ENCODE data around the gene ARVCF. TPM values are rescaled to one million over a fixed set of nuclear protein-coding genes. Genes with fewer than 3 reads are reported as not detected.

The ARVCF gene
- polyA plus RNA-seq, 12 donors = 40.2 to 703 (median 80.3) TPM

DNA sequence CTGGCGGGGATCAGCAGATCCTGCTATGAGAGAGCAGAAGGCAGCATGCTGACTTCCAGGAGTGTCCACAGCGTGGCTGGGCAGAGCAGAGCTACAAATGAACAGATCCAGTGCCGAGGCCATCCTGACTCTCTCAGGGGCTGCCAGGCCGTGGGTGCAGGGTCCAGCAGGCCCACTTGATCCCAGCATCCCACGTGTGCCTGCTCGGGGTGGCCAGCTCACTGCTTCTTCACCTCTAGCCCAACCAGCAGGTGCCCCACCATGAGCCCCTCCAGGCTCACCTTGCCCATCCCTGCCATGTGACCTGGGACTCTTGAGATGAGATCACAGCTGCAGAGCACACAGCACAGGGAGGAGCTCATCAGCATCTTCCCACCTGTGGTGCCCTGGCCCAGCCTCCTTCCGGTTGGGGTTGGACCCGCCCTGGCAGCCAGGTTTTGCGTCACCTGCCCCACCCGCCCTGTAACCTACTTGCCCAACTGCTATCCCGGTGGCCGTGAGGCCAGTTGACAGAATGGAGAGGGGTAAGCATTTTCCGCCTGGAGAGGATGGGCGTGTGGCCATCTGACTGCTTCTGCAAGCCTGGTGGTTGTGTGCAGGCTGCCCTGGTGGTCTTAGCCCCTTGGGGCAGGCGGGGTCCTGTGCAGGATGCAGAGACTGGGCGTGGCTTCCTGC, 15.2 kb upstream of the ARVCF start:
- no peak for DNase-seq

DNA sequence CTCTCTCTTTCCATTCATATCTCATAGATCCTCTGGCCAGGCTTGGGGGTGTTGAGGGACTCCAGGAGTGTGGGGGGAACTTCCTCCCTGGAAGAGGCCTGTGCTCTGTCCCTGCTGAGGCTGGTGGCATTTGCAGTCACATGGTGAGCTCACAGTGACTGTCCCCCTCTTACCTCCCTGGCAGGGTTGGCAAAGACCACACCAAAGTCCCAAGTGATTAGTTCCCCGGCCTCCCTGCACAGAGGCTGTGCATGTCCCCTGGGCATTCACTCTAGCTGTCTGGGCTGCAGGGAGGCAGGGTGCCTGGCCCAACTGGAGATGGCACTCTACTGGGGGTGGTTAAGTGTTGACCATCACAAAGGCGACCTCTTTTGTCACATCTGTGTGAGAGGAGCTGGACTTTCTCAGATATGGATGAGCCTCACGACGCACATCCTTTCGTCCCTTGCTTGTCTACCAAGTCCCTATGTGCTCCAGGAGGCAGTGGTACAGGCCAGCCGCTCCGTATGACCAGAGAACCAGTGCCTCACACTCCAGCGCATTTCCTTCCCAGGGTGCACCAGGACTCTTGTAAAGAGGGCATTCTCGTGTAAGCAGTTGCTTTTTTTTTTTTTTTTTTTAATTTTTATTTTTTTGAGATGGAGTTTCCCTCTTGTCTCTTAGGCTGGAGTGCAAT, 13.1 kb upstream of the ARVCF start:
- DNase-seq = no peak

DNA sequence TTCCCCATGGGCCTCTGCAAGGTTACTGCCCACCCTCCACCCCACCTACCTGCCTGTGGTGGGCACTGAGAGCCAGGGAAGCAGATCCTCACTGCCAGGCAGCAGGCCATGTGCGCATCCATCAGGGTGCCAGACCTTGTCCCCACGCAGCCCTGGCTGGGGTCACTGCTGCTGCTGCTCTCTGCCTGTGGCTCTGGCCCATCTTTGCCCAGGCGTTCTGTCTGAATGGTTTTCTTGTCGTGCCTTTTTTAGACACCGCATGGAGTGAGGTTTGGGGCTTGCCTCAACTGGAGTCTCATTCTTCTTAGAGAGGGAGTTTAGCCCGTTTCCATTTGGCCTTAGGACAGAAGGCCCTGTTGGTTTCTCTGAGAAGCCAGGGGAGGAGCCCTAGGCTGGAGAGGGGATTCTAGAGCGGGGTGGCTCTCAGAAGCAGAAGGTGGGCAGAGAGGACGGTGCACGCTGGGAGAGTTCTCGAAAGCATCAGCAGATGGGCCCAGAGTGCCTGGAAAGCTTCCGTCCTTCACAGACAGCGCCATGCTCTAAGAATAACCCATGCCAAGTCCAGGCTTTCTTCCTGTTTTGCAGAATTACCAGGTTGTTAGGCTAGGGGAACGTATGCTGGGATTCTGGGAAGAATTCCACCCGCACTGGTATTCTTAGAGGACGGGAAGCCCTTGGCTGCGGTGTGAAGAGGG, 12.4 kb upstream of the ARVCF start:
- no peak for DNase-seq

DNA sequence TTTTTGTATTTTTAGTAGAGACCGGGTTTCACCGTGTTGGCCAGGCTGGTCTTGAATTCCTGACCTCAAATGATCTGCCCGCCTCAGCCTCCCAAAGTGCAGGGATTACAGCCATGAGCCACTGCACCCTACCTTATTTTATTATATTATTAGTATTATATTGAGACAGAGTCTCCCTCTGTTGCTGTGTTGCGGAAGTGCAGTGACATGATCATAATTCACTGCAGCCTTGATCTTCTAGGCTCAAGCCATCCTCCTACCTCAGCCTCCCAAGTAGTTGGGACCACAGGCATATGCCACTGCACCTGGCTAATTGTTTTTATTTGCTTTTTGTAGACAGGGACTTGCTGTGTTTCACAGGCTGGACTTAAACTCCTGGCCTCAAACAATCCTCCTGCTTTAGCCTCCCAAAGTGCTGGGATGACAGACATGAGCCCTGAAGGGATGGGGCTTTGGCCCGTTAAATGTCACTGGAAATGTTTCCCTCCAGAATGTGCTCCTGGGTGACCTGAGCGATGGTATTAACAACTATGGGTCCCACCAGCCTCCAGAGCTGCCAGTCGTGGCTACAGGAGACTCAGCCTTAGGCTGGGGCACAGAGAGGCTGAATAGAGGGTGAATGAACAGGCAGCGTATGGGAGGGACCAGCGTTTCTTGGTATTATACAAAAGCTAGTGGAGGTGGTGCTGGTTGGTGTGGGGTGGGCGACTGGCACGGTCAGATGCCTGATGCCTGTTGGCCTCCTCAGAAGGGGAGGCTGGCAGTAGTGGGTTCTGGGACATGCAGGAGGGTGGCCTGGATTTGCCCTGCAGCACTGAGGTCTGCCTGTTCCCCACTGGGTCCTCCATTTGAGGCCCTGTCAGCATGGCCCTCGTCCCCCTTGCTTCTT, 11.6 kb upstream of the ARVCF start:
- no peak for DNase-seq

DNA sequence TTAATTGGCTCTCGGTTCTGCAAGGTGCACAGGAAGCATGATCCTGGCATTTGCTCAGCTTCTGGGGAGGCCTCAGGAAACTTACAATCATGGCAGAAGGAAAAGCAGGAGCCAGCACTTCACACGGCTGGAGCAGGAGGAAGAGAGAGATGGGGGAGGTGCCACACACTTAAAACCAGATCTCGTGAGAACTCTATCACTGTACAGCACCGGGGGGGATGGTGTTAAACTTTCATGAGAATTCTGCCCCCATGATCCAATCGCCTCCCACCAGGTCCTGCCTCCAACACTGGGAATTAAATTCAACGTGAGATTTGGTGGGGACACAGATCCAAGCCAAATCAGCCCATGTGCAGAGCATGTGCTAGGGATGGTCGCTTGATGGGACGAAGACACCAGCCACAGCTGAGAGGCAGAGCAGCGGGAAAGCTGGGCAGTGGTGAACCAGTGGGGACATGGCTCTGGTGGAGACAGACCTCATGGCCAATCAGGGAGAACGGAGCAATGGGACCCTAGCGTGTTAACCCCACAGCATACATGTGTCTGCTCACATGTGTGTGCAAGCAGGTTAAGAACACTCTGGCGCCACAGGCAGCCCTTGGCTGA, 10.5 kb upstream of the ARVCF start:
- DNase-seq = no peak

DNA sequence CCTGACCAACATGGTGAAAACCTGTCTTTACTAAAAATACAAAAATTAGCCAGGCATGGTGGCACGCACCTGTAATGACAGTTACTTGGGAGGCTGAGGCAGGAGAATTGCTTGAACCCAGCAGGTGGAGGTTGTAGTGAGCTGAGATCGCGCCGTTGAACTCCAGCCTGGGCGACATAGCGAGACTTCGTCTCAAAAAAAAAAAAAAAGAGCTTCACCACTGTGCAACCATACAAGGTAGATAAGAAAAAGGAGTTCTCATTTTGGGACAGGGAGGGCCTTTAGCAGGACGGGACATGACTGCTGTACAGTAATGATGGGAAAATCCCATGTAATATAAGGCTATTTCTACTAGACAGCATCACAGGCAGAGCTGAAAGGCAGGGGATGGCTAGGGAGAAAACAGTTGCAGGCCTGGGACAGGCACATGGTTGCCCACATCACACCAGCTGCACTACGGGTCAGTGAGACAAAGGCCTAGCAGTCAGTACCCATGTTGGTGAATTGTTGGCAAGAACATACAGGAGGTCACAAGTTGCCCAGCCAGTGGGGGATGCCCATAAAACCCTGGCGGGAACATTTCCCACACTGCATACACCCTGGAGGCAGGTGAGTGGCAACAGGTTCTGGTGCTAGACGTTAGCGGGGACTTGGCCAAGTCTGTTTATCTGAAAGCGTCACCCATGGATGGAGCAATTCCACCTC, 9.7 kb upstream of the ARVCF start:
- no peak for DNase-seq

DNA sequence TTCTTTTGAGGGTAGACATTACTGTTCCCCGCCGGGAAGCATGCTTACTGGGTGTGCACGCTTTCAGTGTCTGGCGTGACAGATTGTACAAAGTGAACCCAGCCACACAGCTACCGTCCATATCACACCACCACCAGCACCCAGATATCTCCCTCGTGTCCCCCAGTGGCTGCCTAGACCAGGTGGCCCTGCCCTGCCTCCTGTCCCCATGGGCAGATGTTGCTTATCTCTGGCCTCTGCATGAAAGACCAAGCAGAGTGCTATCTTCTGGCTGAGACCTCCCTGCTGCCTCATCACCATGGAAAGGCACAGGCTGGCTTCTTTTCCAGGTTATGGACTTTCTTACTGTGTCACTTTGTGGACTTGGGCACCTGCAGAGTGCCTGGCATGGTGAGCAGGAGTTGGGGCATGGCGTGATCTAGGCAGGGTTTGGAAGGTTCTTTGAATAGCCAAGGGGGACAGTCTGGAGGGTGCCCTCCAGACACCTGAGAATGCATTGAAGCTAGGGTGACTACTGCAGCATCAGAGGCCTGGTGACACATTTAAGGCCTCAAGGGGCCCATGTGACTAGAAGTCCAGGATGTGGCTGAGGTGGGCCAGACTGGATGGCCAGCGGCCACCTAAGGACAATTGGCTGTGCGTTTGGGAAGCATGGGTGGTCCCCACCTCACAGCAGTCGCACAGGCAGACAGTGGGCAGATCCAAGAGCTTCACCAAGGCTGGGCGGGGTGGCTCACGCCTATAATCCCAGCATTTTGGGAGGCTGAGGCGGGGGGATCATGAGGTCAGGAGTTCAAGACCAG, 9.0 kb upstream of the ARVCF start:
- no peak for DNase-seq

DNA sequence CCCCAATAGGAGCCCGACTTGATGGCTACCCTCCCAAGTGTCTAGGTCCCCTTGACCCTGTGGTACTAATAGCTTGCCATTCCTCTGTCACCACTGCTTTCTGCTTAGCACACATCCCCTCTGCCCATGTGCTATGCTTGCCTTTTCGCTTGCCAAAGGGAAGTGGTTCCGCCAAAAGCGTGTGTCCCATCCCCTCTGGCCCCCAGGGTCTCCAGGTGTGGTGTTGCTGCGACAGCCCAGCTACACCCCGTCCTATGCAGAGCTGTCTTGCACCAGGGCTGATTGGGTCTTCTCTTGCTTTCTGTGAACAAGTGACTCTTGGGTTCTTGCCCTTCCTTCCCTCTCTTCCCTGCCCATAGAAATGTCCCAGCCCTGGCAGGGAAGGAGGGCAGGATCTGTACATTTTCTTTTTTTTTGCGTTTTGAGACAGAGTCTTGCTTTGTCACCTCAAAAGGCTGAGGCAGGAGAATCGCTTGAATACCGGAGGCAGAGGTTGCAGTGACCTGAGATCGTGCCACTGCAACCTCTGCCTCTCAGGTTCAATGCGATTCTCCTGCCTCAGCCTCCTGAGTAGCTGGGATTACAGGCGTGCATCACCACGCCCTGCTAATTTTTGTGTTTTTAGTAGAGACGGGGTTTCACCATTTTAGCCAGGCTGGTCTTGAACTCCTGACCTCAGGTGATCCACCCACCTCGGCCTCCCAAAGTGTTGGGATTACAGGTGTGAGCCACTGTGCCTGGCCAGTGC, 8.2 kb upstream of the ARVCF start:
- no peak for DNase-seq

DNA sequence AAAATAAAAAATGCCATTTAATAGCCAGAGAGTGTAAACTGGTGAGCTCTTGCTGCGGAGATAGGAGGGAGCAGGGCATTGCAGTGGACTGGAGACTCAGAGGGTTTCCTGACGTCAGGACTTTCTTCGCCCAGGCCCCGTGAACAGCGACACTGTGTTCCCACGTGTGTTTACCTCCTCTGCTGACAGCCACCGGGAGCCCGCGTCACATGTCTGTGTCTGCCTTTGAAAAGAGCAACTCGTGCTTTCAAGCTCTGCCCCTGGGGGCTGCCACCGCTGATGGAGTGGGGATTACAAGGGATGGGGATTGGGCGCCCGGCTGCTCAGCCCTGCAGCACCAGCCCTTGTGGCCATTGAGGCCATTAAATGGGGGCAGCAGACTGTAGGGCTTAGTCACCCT, 7.6 kb upstream of the ARVCF start:
- no peak for DNase-seq

DNA sequence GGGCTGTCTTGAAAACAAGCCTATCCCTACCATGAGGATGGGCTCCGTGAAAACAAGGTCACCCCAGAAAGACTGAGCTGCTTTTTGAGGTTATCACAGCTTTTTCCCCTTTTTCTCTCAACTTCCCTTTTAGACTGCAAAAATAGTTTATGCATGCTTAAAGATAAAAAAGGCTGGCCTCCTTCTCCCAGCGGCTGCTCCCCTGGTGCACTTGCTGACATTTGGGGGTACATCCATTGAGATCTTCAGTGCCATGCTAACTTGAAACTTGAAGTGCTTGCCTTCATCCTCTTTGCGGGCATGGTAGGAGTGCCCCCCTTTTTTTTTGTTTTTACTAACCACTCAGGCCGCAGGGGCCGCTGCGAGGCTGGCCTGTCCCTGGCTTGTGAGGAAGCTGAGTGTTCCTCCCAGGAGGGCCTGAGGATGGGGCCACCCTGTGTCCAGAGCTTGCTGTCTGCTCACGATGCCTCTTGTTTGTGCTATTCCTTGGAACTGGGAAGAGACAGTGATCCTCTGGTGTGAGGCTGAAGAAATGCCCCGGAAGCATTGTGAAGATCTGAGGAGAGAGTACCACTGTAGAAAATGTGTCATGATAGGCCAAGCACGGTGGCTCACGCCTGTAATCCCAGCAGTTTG, 6.5 kb upstream of the ARVCF start:
- DNase-seq = no peak

DNA sequence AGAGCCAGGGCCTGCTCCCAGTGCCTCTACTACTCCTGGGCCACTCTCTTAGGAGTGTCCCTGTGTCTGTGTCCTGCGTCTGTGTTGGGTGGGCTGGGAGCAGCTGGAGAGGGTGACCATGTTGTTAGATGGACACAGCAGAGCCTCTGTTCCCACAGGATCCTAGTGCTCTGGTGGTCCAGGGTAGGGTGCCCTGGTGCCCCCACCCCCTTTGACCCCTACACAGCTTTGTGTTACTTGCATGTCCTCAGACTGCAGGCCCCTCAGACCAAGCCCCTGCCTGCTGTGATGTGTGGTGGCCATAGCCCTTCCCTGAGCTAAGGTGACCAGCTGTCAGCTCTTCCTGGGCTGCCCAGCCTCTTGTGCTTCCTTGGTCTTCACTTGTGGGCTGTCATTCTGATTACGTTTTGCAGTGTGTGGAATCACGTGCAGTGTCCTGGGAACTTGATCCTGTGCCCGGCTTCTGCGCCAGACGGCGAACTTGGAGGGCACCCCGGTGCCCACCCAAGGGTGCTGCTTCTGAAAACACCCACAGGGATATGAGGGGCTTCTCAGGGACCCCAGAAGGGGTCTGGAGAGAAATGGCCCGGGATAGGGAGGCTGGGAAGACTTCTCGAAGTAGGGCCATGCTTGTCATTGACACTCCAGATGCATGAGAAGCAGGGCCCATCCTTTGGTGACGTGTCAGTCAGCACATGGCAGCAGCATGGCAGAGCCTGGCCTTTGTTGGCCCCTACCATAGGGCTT, 5.8 kb upstream of the ARVCF start:
- DNase-seq = no peak

DNA sequence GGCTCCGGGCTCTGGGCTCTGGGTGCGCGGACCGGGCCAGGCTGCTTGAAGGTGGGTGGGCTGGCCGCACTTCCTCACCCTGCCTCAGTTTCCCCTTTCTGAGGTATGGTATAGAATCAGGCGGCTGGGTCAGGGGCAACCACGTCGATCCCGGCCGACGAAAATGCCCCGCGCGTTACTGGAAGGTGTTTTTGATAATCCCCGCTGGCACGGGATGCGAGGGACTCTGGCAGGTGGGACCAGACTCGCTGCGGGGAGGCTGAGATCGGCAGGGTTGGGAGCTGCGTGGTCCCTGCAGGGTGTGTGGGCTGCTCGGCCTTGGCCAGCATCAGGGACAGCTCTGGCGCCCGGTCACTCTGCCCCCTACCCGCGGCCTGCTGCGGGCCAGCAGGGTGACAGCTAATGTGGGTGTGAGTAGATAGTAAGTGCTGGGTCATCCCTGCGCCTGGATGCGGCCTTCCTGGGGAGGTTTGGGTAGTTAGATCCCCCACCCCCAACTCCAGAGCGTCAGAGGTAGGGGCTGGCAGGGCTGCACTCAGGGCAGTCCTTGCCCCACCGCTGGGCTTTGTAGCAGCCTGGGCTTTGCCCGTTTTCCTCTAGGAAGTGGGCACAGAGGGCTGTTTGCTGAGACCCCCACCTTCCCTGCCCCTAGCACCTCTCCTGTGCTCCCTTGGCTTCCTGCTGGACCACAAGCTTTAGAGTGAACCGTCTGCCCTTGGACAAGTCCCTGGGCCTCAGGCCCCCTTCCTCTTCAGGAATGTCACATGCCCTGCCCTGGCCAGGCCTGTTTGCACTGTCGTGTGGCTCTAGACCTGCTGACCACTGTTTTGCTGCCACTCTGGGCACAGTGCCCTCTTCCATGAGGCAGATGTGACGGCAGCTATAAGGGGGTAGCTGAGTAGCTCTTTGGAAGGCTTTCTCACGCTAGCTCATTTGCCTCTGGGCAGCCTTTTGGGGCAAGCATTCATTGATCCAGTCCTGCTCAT, 4.9 kb upstream of the ARVCF start:
- DNase-seq = no peak

DNA sequence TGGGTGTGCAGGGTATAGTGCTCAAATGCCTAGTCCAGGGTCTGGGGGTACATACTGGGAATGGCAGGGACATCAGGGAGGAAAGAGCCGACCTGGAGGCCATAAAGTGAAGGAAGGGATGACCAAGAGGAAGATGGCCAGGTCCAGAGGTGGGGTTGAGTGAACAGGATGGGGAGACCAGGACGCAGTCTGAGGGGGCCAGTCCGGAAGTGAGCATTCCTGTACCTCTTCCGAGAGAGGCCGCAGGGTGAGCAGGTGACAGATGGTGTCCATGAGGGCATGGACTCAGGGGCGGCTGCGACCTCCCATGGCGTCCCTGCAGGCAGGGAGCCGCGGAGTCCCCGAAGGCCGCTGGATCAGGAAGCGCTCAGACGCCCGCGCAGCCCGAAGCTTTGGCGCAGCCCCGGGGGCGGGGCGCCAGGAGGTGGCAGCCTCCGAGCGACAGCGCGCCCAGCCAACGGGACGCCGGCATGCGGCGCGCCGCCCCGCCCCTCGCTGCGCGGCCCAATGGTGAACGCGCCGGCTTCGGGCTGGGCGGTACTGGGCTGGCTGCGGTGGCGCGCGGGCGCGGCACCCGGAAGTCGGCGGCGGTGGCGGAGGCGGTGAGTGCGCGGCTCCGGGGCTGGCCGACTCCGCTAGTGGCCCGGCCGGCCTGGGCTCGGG, 4.0 kb upstream of the ARVCF start, which contains the start of gene TANGO2:
TANGO2 (plus strand) TSS at position 578 of the 663 bp plus-strand sequence. CDS start 15,689 bp downstream, outside the sequence.
- peak; percentile 88 for DNase-seq

DNA sequence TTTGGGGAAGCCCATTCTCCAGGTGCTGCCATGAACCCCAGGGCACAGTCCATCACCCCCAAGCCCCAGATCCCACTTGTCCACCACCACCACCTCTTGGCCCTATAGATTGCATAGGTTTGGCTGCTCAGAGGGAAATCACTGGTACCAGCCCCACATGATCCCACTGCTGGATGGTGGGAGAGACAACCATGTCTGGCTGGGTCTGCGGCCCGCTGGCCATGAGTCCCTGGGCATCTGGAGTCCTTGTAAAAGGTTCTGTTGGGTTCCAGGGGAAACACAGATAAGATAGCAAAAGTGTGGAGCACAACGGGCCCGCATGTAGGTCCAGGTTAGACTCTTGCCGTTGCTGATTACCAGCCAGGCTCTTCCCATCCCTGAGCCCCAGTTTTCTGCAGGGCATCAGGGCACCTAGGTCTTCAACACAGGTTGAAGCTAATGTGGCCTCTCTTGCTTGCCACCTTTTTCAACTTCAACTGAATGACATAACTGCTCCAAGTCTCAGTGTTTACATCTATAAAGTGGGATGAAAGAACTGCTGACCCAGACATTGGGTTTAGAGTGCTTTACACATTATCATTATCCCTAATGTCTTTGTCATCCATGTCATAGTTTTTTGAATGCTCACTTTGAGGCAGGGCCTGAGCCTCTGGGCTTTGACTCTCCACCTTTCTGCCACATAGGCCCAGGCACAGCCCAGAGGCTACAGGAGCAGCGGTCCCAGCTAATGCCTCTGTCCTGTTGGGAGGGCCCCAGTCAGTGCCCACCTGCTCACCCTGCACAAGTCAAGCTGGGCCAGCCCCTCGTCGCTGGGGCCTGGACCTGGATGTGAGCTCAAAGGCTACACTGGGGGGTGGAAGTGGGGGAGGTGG, 3.3 kb upstream of the ARVCF start:
- no peak for DNase-seq

DNA sequence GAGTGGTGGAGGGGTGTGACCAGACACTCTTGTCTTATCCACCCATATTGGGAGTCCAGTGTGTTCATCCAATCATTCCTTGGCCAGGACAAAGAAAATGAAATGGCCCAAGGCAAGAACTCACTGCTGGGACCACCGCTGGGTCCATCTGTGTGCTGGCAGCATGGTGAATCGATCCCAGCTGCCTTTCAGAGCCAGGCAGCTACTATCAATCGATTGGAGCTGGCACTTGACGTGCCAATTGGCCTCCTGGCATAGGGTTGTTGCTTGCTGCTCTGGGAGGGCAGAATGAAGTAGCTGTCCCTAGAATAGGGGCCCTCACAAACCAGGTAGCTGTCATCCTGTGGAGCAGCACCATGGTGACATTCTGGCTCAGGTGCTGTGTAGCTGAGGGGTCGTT, 1.4 kb upstream of the ARVCF start:
- no peak for DNase-seq
